Caco-2 (cell line): ENCODE measurements around the gene PSG5. TPM values are rescaled to one million over a fixed set of nuclear protein-coding genes. Genes with fewer than 3 reads are reported as not detected.
"Not testable (repeated sequence)": the region's sequence is repeated elsewhere in the genome, so short reads cannot be mapped to it uniquely, and the experiment has no call there.

Source experiments
- BruUV-seq: library from RNA; stranded (reverse); fragments of 400-500 nt; replicated peaks from 2 replicates; lab custom pipeline; 2021; lab: Mats Ljungman, UMichigan
- CTCF ChIA-PET: fragments of 300-600 bp; sonication (Branson Sonifier 250); formaldehyde crosslinking; loops from one replicate; lab custom pipeline; 2022; ENCODE audit warnings: antibody characterized with exemption; lab: Charles Lee
- POLR2A ChIA-PET: fragments of 300-600 bp; sonication (Branson Sonifier 250); formaldehyde crosslinking; loops from one replicate; lab custom pipeline; 2022; ENCODE audit warnings: antibody characterized with exemption; lab: Charles Lee
- DNase-seq, 2 experiments: peaks; one replicate each; pipeline versions ENCODE4 v3.0.0 to v3.0.0-alpha.2; 2020 to 2022
- H3K27me3 ChIP-seq: replicated peaks from 2 replicates; pipeline ENCODE4 v1.6.0; 2011; ENCODE audit warnings: low read length; ENCODE audit not compliant: control insufficient read depth, insufficient read depth
- H3K36me3 ChIP-seq: 2 replicates; pipeline ENCODE4 v1.5.1; 2011; ENCODE audit warnings: low read length; ENCODE audit not compliant: control insufficient read depth, insufficient read depth
- H3K4me1 ChIP-seq: fragments of 250-450 bp; sonication (Bioruptor Pico); 2 replicates; pipeline ENCODE4 v1.5.1; 2020; ENCODE audit warnings: mild to moderate bottlenecking
- H3K4me3 ChIP-seq: 2 replicates; pipeline ENCODE4 v1.5.1; 2011; ENCODE audit warnings: low read depth, mild to moderate bottlenecking, control low read depth, low read length
- H3K9me3 ChIP-seq: fragments of 250-450 bp; sonication (Bioruptor Pico); 2 replicates; pipeline ENCODE4 v1.5.1; 2020; ENCODE audit warnings: mild to moderate bottlenecking, moderate library complexity
- H3K27ac Mint-ChIP-seq: one replicate; pipeline ENCODE4 v1.8.0; 2022; ENCODE audit warnings: mixed read lengths; ENCODE audit not compliant: unreplicated experiment
- H3K27me3 Mint-ChIP-seq: one replicate; pipeline ENCODE4 v1.8.0; 2022; ENCODE audit warnings: mixed read lengths; ENCODE audit not compliant: insufficient read depth, unreplicated experiment
- H3K36me3 Mint-ChIP-seq: one replicate; pipeline ENCODE4 v1.8.0; 2022; ENCODE audit warnings: mild to moderate bottlenecking, mixed read lengths; ENCODE audit not compliant: insufficient read depth, unreplicated experiment
- H3K4me1 Mint-ChIP-seq: one replicate; pipeline ENCODE4 v1.8.0; 2022; ENCODE audit warnings: low read depth, mixed read lengths; ENCODE audit not compliant: unreplicated experiment
- H3K4me3 Mint-ChIP-seq: one replicate; pipeline ENCODE4 v1.8.0; 2022; ENCODE audit warnings: mild to moderate bottlenecking, moderate library complexity, mixed read lengths; ENCODE audit not compliant: unreplicated experiment
- H3K9me3 Mint-ChIP-seq: one replicate; pipeline ENCODE4 v1.8.0; 2022; ENCODE audit warnings: mixed read lengths; ENCODE audit not compliant: unreplicated experiment
- intact Hi-C: fragments of 100-400 bp; cut with micrococcal nuclease; formaldehyde crosslinking; loops from one replicate; pipeline ENCODE4 v1.10.0; 2022; ENCODE audit not compliant: unreplicated experiment
- total RNA-seq: library from RNA; stranded (reverse); gene quantifications from 2 replicates; pipeline ENCODE4 v1.2.3, GENCODE V29; 2022
- TF ChIP-seq, protein P1 (sequence below), 2 experiments: fragments of 200-600 bp in 1 of 2; IDR thresholded peaks; 1 replicate in 1 of 2; 2 replicates in 1 of 2; pipeline versions ENCODE4 v1.5.1 to v1.8.0; 2011 to 2022; ENCODE audit warnings: antibody characterized with exemption in 1 of 2, control low read depth in 1 of 2, inconsistent platforms in 1 of 2, low read depth in 1 of 2, low read length in 1 of 2, mild to moderate bottlenecking in 1 of 2, moderate library complexity in 1 of 2; ENCODE audit not compliant: insufficient read depth in 1 of 2, severe bottlenecking in 1 of 2, unreplicated experiment in 1 of 2

PSG5 gene
- total RNA-seq, 1 experiment from 2014 or later = 1.7 TPM

GRCh38 chr19:43126720-43127119 lies 59.6 kb downstream of the PSG5 start:
- H3K27me3 Mint-ChIP-seq = no peaks in the 10 kb centered on the region
- Histone ChIP-seq H3K27me3 (no peaks in the 10 kb centered on the region), H3K9me3 (no peaks in the 10 kb centered on the region), H3K36me3 (no peaks in the 10 kb centered on the region), H3K4me1 (no peaks in the 10 kb centered on the region), H3K4me3 (no peak overlapping the region)
- no TSS peak for BruUV-seq
- TF ChIP-seq, protein P1, sequence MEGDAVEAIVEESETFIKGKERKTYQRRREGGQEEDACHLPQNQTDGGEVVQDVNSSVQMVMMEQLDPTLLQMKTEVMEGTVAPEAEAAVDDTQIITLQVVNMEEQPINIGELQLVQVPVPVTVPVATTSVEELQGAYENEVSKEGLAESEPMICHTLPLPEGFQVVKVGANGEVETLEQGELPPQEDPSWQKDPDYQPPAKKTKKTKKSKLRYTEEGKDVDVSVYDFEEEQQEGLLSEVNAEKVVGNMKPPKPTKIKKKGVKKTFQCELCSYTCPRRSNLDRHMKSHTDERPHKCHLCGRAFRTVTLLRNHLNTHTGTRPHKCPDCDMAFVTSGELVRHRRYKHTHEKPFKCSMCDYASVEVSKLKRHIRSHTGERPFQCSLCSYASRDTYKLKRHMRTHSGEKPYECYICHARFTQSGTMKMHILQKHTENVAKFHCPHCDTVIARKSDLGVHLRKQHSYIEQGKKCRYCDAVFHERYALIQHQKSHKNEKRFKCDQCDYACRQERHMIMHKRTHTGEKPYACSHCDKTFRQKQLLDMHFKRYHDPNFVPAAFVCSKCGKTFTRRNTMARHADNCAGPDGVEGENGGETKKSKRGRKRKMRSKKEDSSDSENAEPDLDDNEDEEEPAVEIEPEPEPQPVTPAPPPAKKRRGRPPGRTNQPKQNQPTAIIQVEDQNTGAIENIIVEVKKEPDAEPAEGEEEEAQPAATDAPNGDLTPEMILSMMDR (IDR thresholded peaks at IDR 0.05; ENCODE audit: insufficient read depth in 1 of 2, low read depth in 1 of 2, low read length in 1 of 2, severe bottlenecking in 1 of 2, unreplicated experiment in 1 of 2) = no peak
- ChIA-PET CTCF (no interaction called here), POLR2A (no interaction called here)
- no peaks in the 10 kb centered on the region for H3K36me3 Mint-ChIP-seq
- no peak for DNase-seq
- H3K4me3 Mint-ChIP-seq = no peak overlapping the region
- H3K9me3 Mint-ChIP-seq = peaks cover 7% of the 10 kb centered on the region
- no peaks in the 10 kb centered on the region for H3K4me1 Mint-ChIP-seq
- no peak overlapping the region for H3K27ac Mint-ChIP-seq
- intact Hi-C loops = no loop called here

- Histone ChIP-seq H3K4me3 (no peak overlapping the region), H3K9me3 (no peaks in the 10 kb centered on the region), H3K36me3 (no peaks in the 10 kb centered on the region), H3K4me1 (no peaks in the 10 kb centered on the region), H3K27me3 (no peaks in the 10 kb centered on the region)
- no TSS peak for BruUV-seq
- POLR2A ChIA-PET = no interaction called here
- CTCF ChIA-PET = no interaction called here
- DNase-seq = no peak
- no peaks in the 10 kb centered on the region for H3K4me1 Mint-ChIP-seq
- no peaks in the 10 kb centered on the region for H3K36me3 Mint-ChIP-seq
- intact Hi-C loops = no loop called here
- H3K27ac Mint-ChIP-seq = no peak overlapping the region
- TF ChIP-seq, protein P1 (IDR thresholded peaks at IDR 0.05; ENCODE audit: insufficient read depth in 1 of 2, low read depth in 1 of 2, low read length in 1 of 2, severe bottlenecking in 1 of 2, unreplicated experiment in 1 of 2) = no peak
- no peak overlapping the region for H3K4me3 Mint-ChIP-seq
- H3K9me3 Mint-ChIP-seq = peaks cover 7% of the 10 kb centered on the region
- H3K27me3 Mint-ChIP-seq = no peaks in the 10 kb centered on the region
Observed at GRCh38 chr19:43124360-43124759, 62.0 kb downstream of the PSG5 start.

- H3K27me3 Mint-ChIP-seq, POLR2A ChIA-PET, H3K4me3 ChIP-seq, BruUV-seq, H3K9me3 ChIP-seq, DNase-seq, H3K36me3 ChIP-seq, H3K4me3 Mint-ChIP-seq, H3K36me3 Mint-ChIP-seq, H3K4me1 ChIP-seq, intact Hi-C loops, H3K27ac Mint-ChIP-seq, H3K27me3 ChIP-seq, H3K4me1 Mint-ChIP-seq, CTCF ChIA-PET: not testable (repeated sequence)
- H3K9me3 Mint-ChIP-seq = peaks cover 26% of the 10 kb centered on the region
Observed at GRCh38 chr19:43120433-43121026, 65.8 kb downstream of the PSG5 start.

DNA sequence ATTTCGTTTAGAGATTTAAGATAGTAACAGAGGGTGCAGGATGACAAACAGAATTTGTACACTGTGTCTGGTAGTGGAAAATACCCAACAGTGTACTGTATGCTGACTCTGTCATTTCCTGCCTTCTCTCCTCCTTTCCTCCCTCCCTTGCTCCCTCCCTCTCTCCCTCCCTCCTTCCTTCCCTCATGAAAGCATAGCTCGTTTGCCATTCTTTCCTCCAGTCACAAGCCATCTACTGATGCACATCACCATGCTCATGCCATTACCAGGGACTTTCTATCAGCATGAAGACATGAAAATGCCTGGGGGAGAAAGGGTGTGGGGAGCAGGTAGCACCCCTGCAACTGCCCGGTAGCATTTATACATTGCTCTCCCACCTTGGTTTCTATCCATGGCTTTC lies 66.8 kb downstream of the PSG5 start:
- H3K4me1 Mint-ChIP-seq, H3K4me3 Mint-ChIP-seq, H3K27me3 Mint-ChIP-seq, H3K4me3 ChIP-seq, BruUV-seq, intact Hi-C loops, H3K9me3 ChIP-seq, H3K36me3 Mint-ChIP-seq, H3K36me3 ChIP-seq, H3K27ac Mint-ChIP-seq, H3K27me3 ChIP-seq, H3K4me1 ChIP-seq, DNase-seq, CTCF ChIA-PET, POLR2A ChIA-PET: not testable (repeated sequence)
- peaks cover 34% of the 10 kb centered on the region for H3K9me3 Mint-ChIP-seq

Other genes starting within 250 kb of the PSG5 start
- not detected in 2 replicates for gene PSG7, start 249.3 kb downstream of the PSG5 start, total RNA-seq
- gene PSG11, start 160.1 kb downstream of the PSG5 start, total RNA-seq = 0.41 TPM in 1 of 2 replicates, not detected in the other
- 0.30 and 0.45 TPM in 2 replicates for gene PSG2, start 103.8 kb downstream of the PSG5 start, total RNA-seq
- not detected in 2 replicates for gene PSG4, start 19.1 kb upstream of the PSG5 start, total RNA-seq
- not detected in 2 replicates for gene PSG9, start 83.0 kb upstream of the PSG5 start, total RNA-seq
- 0.14 TPM in 1 of 2 replicates, not detected in the other for gene CD177, start 167.2 kb upstream of the PSG5 start, total RNA-seq
- gene TEX101, start 228.4 kb upstream of the PSG5 start, total RNA-seq = not detected in 2 replicates